CD4-positive, alpha-beta T cell treated with Interleukin-6 for 4 hours (primary cell): ENCODE results near the gene NIPBL.
"Not testable (repeated sequence)": the region's sequence is repeated elsewhere in the genome, so short reads cannot be mapped to it uniquely, and the experiment has no call there.

Experiments used
- DNase-seq: peaks from one replicate; pipeline ENCODE4 v3.0.0-alpha.2; 2020; ENCODE audit warnings: mixed read lengths

The NIPBL gene

DNA sequence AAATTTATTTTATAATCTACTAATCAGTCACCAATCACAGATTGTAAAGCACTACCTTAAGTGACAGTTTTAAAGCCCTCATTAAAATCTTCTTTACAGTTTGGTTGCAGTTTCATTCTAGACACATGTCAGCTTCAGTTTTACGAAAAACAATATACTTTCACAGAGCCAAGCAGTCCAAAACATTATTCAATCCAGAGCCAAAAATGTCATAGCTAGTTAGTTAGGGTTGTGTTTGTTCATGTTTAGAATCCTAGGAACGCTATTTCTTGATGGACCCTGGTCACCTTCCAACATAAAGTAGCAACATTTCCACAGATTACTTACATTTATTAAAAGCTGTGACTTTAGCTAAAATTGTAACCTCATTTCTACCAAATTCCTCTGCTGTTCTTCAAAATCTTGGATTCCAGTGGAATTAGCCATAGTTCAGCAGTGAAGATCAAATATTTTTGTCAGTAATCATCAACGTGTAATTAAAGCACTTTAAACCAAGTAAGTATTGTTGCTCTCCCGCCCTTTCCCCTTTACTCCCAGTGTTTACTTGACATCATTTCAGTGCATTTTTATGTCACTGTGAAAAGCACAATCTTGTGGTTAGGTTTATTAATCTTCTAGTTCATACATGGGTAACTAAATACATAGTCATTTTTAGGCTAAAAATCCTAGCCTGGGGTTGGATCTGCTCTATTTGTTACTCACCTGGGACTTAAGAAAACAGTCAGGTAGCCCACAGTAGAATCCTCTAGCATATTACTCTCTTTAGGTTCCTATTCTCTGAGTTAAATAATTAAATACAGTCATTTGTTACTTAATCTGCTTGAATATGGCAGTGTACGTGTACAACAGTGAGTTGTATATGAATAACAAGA, 74.3 kb downstream of the NIPBL start:
- DNase-seq = no peak

DNA sequence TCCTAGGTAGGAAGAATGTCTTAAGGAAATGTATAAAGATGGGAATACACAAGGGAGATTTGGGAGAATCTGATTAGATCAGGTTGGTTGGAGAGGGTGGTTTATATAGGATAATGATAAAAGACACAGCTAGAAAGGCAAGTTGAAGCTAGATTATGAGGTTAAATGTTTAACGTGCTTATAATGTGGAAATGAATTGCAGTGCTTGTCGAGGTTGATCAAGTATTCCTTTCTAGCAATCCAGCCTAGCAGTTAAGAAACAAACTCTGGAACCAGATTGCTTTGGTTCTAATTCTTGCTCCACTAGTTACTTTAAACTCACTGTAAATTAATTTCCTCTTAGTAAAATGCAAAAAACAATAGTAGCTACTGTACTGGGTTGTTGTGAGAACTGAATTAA, 76.5 kb downstream of the NIPBL start:
- DNase-seq = no peak

GRCh38 chr5:36957953-36958537, 81.5 kb downstream of the NIPBL start:
- no peak for DNase-seq

- no peak for DNase-seq
These were observed 82.0 kb downstream of the NIPBL start for GRCh38 chr5:36958612-36959011.

DNA sequence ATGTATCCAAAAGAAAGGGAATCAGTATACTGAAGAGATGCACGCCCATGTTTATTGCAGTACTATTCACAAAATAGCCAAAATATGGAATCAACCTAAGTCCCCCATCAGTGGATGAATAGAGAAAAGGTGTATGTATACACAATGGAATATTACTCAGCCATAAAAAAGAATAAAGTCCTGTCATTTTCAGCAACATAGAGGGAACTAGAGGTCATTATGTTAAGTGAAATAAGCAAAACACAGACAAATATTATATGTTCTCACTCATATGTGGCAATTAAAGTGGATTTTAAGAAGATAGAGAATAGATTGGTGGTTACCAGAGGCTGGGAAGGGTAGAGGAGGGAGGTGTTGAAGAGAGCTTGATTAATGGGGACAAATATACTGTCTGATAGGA, 88.6 kb downstream of the NIPBL start:
- DNase-seq = no peak

GRCh38 chr5:36969700-36970395, 93.3 kb downstream of the NIPBL start:
- DNase-seq = no peak

GRCh38 chr5:36978196-36978595, 101.6 kb downstream of the NIPBL start:
- no peak for DNase-seq

DNA sequence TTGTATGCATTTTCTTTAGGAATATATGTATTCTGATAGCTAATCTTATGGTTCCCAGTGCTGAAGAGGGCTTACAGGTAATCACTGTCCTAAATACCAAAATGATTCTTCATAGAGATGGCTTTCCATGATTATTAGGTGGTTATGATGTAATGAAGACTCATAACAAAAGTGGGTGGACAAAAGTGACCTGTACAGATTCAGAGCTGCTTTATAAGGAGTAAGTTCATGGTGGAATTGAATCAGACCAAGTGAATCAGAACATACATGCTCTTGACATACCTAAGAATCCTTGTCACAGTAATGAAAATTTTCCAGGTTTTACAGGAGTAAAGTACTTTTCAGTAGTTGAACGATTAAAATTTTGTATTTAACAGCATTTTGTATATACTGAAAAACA, 105.6 kb downstream of the NIPBL start:
- no peak for DNase-seq

- DNase-seq = no peak
These were observed 108.8 kb downstream of the NIPBL start for GRCh38 chr5:36985387-36985786.

- no peak for DNase-seq
These were observed 111.8 kb downstream of the NIPBL start for GRCh38 chr5:36988396-36988795.

- no peak for DNase-seq
These were observed 122.0 kb downstream of the NIPBL start for GRCh38 chr5:36998578-36998977.

- DNase-seq = no peak
These were observed 125.7 kb downstream of the NIPBL start for GRCh38 chr5:37002176-37002751.

- DNase-seq = no peak
These were observed 128.7 kb downstream of the NIPBL start for GRCh38 chr5:37005252-37005651.

GRCh38 chr5:37005946-37006540, 129.5 kb downstream of the NIPBL start:
- DNase-seq = no peak

- DNase-seq = not testable (repeated sequence)
These were observed 136.6 kb downstream of the NIPBL start for GRCh38 chr5:37013181-37013580.

GRCh38 chr5:37014321-37014720, 137.8 kb downstream of the NIPBL start:
- no peak for DNase-seq

- no peak for DNase-seq
These were observed 139.5 kb downstream of the NIPBL start for GRCh38 chr5:37015795-37016666.

GRCh38 chr5:37028910-37029309, 152.3 kb downstream of the NIPBL start:
- DNase-seq = no peak

DNA sequence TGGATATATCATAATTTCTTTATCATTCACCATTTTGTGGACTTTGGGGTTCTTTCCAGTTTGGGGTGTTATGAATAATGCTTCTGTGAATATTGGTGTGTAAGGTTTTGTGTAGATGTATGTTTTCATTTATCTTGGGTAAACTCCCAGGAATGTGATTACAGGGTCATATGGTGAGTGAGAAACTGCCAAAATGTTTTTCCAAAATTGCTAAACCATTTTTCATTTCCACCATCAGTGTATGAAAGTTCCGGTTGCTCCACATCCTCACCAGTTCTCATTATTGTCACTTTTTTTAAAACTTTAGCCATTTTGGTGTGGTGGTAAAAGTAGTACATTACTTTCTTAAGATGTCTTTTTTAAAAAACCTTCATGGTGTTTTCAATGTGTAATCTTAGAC, 152.9 kb downstream of the NIPBL start:
- no peak for DNase-seq

GRCh38 chr5:37034955-37035354, 158.4 kb downstream of the NIPBL start:
- no peak for DNase-seq

DNA sequence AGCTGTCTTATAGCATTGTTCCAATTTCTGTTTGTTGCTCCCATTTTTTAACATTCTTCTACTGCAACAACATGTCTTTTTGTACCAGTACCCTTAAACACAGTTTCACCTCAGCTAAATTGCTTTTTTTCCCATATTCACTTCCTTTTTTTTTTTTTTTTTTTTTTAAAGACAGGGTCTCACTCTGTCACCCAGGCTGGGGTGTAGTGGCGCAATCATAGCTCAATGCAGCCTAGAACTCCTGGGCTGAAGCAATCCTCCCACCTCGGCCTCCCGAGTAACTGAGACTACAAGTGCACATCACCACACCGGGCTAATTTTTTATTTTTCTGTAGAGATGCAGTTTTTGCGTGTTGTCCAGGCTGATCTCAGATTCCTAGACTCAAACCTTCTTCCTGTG, 161.3 kb downstream of the NIPBL start:
- DNase-seq = no peak

- no peak for DNase-seq
These were observed 163.3 kb downstream of the NIPBL start for GRCh38 chr5:37039824-37040223.
